ENCODE results near the gene RAB26.

Gene RAB26

GRCh38 chr16:2147378-2147777 lies 1.0 kb upstream of the RAB26 start:
- Histone ChIP-seq H3K9ac (ENCODE audit: low read length in 2 of 2) (no peak overlapping the region), H3K4me3 (ENCODE audit: low read length in 2 of 2) (no peak overlapping the region), H3K36me3 (ENCODE audit: control insufficient read depth in 2 of 2, insufficient read depth in 2 of 2, low read length in 2 of 2) (peaks cover 0 to 3% of the 10 kb centered on the region in 2 donors), H3K4me1 (ENCODE audit: control insufficient read depth, insufficient read depth, low read length) (peaks cover 47% of the 10 kb centered on the region), H3K27ac (ENCODE audit: low read length) (peak overlapping the region; percentile 41), H3K27me3 (ENCODE audit: control insufficient read depth in 1 of 2, insufficient read depth in 2 of 2, low read length in 2 of 2) (no peaks in the 10 kb centered on the region), H3K9me3 (ENCODE audit: control insufficient read depth in 2 of 2, low read length in 2 of 2) (no peaks in the 10 kb centered on the region)

- no peaks in the 10 kb centered on the region for H3K27me3 ChIP-seq (ENCODE audit: control insufficient read depth in 1 of 2, insufficient read depth in 2 of 2, low read length in 2 of 2)
- peaks cover 0 to 3% of the 10 kb centered on the region in 2 donors for H3K36me3 ChIP-seq (ENCODE audit: control insufficient read depth in 2 of 2, insufficient read depth in 2 of 2, low read length in 2 of 2)
- H3K4me3 ChIP-seq (ENCODE audit: low read length in 2 of 2): peak overlapping the region in 1 of 2 donors; percentile 67
- H3K9me3 ChIP-seq (ENCODE audit: control insufficient read depth in 2 of 2, low read length in 2 of 2): no peaks in the 10 kb centered on the region
- H3K9ac ChIP-seq (ENCODE audit: low read length in 2 of 2): no peak overlapping the region
- peaks cover 63% of the 10 kb centered on the region for H3K4me1 ChIP-seq (ENCODE audit: control insufficient read depth, insufficient read depth, low read length)
- H3K27ac ChIP-seq (ENCODE audit: low read length): no peak overlapping the region
Observed at GRCh38 chr16:2148714-2149629, 547 bp downstream of the RAB26 start.

- Histone ChIP-seq H3K36me3 (ENCODE audit: control insufficient read depth in 2 of 2, insufficient read depth in 2 of 2, low read length in 2 of 2) (peaks cover 0 to 3% of the 10 kb centered on the region in 2 donors), H3K9me3 (ENCODE audit: control insufficient read depth in 2 of 2, low read length in 2 of 2) (no peaks in the 10 kb centered on the region), H3K4me1 (ENCODE audit: control insufficient read depth, insufficient read depth, low read length) (peaks cover 72% of the 10 kb centered on the region), H3K9ac (ENCODE audit: low read length in 2 of 2) (no peak overlapping the region), H3K27ac (ENCODE audit: low read length) (no peak overlapping the region), H3K27me3 (ENCODE audit: control insufficient read depth in 1 of 2, insufficient read depth in 2 of 2, low read length in 2 of 2) (no peaks in the 10 kb centered on the region), H3K4me3 (ENCODE audit: low read length in 2 of 2) (no peak overlapping the region)
Observed at GRCh38 chr16:2149630-2150417, 1.4 kb downstream of the RAB26 start.

- Histone ChIP-seq H3K36me3 (ENCODE audit: control insufficient read depth in 2 of 2, insufficient read depth in 2 of 2, low read length in 2 of 2) (peaks cover 0 to 3% of the 10 kb centered on the region in 2 donors), H3K27me3 (ENCODE audit: control insufficient read depth in 1 of 2, insufficient read depth in 2 of 2, low read length in 2 of 2) (no peaks in the 10 kb centered on the region), H3K9me3 (ENCODE audit: control insufficient read depth in 2 of 2, low read length in 2 of 2) (no peaks in the 10 kb centered on the region), H3K4me3 (ENCODE audit: low read length in 2 of 2) (no peak overlapping the region), H3K9ac (ENCODE audit: low read length in 2 of 2) (peak overlapping the region in 1 of 2 donors; percentile 5), H3K27ac (ENCODE audit: low read length) (peak overlapping the region; percentile 31), H3K4me1 (ENCODE audit: control insufficient read depth, insufficient read depth, low read length) (peaks cover 72% of the 10 kb centered on the region)
Observed at GRCh38 chr16:2150418-2151187, 2.2 kb downstream of the RAB26 start.

GRCh38 chr16:2151188-2152091 lies 3.0 kb downstream of the RAB26 start:
- Histone ChIP-seq H3K4me3 (ENCODE audit: low read length in 2 of 2) (peak overlapping the region in 1 of 2 donors; percentile 35), H3K27me3 (ENCODE audit: control insufficient read depth in 1 of 2, insufficient read depth in 2 of 2, low read length in 2 of 2) (no peaks in the 10 kb centered on the region), H3K9me3 (ENCODE audit: control insufficient read depth in 2 of 2, low read length in 2 of 2) (no peaks in the 10 kb centered on the region), H3K36me3 (ENCODE audit: control insufficient read depth in 2 of 2, insufficient read depth in 2 of 2, low read length in 2 of 2) (peaks cover 0 to 3% of the 10 kb centered on the region in 2 donors), H3K4me1 (ENCODE audit: control insufficient read depth, insufficient read depth, low read length) (peaks cover 75% of the 10 kb centered on the region), H3K9ac (ENCODE audit: low read length in 2 of 2) (peak overlapping the region in 1 of 2 donors; percentile 55), H3K27ac (ENCODE audit: low read length) (peak overlapping the region; percentile 71)

GRCh38 chr16:2152695-2153506 lies 4.5 kb downstream of the RAB26 start:
- Histone ChIP-seq H3K9me3 (ENCODE audit: control insufficient read depth in 2 of 2, low read length in 2 of 2) (no peaks in the 10 kb centered on the region), H3K27ac (ENCODE audit: low read length) (peak overlapping the region; percentile 71), H3K4me3 (ENCODE audit: low read length in 2 of 2) (peak overlapping the region; percentile 82 to 96), H3K4me1 (ENCODE audit: control insufficient read depth, insufficient read depth, low read length) (peaks cover 85% of the 10 kb centered on the region), H3K36me3 (ENCODE audit: control insufficient read depth in 2 of 2, insufficient read depth in 2 of 2, low read length in 2 of 2) (peaks cover 0 to 3% of the 10 kb centered on the region in 2 donors), H3K27me3 (ENCODE audit: control insufficient read depth in 1 of 2, insufficient read depth in 2 of 2, low read length in 2 of 2) (no peaks in the 10 kb centered on the region), H3K9ac (ENCODE audit: low read length in 2 of 2) (peak overlapping the region; percentile 59 to 72)

DNA sequence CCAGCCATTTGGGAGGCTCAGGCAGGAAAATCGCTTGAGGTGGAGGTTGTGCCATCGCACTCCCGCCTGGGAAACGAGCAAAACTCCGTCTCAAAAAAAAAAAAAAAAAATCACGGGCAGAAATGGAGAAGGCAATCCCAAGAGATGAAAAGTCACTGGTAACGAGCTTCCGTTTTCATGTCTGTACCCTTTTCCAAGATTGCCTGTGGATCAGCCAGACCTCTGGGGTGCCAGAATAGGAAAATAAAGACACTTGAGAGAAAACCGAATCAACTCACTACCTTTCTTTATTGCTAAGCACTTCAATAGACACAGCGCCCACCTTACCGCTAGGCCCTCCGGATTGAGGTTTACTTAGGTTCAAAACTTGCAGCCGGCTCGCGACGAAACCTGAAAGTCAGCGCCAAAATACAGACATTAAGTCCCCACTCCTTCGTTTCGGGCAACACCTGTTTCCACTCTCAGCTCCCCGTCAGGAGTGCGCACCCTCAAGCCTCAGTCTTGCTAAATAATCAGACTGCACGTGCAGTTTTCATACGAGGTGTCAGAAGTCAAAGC lies 6.2 kb downstream of the RAB26 start:
- Histone ChIP-seq H3K9ac (ENCODE audit: low read length in 2 of 2) (peak overlapping the region; percentile 72 to 92), H3K4me1 (ENCODE audit: control insufficient read depth, insufficient read depth, low read length) (peaks cover 86% of the 10 kb centered on the region)

GRCh38 chr16:2155091-2155950 lies 6.9 kb downstream of the RAB26 start, which contains the start of gene TRAF7:
Gene TRAF7 (plus strand): TSS chr16:2155782. CDS start chr16:2163921, 8,139 bp downstream.
- H3K9ac ChIP-seq (ENCODE audit: low read length in 2 of 2): peak within 1 kb of the TSS; percentile 82 to 92

More for the DNA sequence above, 6.2 kb downstream of the RAB26 start:
- Histone ChIP-seq H3K4me3 (ENCODE audit: low read length in 2 of 2) (peak overlapping the region; percentile 82 to 96), H3K27me3 (ENCODE audit: control insufficient read depth in 1 of 2, insufficient read depth in 2 of 2, low read length in 2 of 2) (no peaks in the 10 kb centered on the region), H3K27ac (ENCODE audit: low read length) (peak overlapping the region; percentile 71), H3K9me3 (ENCODE audit: control insufficient read depth in 2 of 2, low read length in 2 of 2) (no peaks in the 10 kb centered on the region), H3K36me3 (ENCODE audit: control insufficient read depth in 2 of 2, insufficient read depth in 2 of 2, low read length in 2 of 2) (peaks cover 0 to 3% of the 10 kb centered on the region in 2 donors)

More at GRCh38 chr16:2155091-2155950, 6.9 kb downstream of the RAB26 start, which contains the start of gene TRAF7:
- peak within 1 kb of the TSS; percentile 94 to 96 for H3K4me3 ChIP-seq (ENCODE audit: low read length in 2 of 2)
- peaks cover 0 to 3% of the 10 kb centered on the region in 2 donors for H3K36me3 ChIP-seq (ENCODE audit: control insufficient read depth in 2 of 2, insufficient read depth in 2 of 2, low read length in 2 of 2)
- no peaks in the 10 kb centered on the region for H3K9me3 ChIP-seq (ENCODE audit: control insufficient read depth in 2 of 2, low read length in 2 of 2)
- peak within 1 kb of the TSS; percentile 98 for H3K27ac ChIP-seq (ENCODE audit: low read length)
- no peaks in the 10 kb centered on the region for H3K27me3 ChIP-seq (ENCODE audit: control insufficient read depth in 1 of 2, insufficient read depth in 2 of 2, low read length in 2 of 2)
- peaks cover 85% of the 10 kb centered on the region for H3K4me1 ChIP-seq (ENCODE audit: control insufficient read depth, insufficient read depth, low read length)

Data from stomach smooth muscle (tissue), 2 donors.